ENCODE results near the gene ARSB.
"Not testable (repeated sequence)": the region's sequence is repeated elsewhere in the genome, so short reads cannot be mapped to it uniquely, and the experiment has no call there.

Gene ARSB

GRCh38 chr5:78993165-78993564 lies 8.1 kb upstream of the ARSB start:
- DNase-seq (ENCODE audit: low spot score), result no peak

GRCh38 chr5:78992146-78992545 lies 7.0 kb upstream of the ARSB start:
- DNase-seq (ENCODE audit: low spot score), result no peak

DNA sequence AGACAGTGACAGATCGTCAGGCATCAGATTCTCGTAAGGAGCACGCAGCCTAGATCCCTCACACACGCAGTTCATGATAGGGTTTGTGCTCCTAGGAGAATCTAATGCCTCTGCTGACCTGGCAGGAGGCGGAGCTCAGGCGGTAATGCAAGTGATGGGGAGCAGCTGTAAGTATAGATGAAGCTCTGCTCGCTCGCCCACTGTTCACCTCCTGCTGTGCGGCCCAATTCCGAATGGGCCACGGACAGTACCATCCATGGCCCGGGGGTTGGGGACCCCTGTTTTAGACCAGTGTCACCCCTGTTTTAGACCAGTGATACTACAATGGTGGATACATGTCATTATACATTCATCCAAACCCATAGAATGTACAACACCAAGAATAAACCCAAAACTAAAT lies 4.0 kb upstream of the ARSB start:
- DNase-seq (ENCODE audit: low spot score), result no peak

- peak; percentile 28 for DNase-seq (ENCODE audit: low spot score)
These were observed 664 bp upstream of the ARSB start for GRCh38 chr5:78985725-78986223.

DNA sequence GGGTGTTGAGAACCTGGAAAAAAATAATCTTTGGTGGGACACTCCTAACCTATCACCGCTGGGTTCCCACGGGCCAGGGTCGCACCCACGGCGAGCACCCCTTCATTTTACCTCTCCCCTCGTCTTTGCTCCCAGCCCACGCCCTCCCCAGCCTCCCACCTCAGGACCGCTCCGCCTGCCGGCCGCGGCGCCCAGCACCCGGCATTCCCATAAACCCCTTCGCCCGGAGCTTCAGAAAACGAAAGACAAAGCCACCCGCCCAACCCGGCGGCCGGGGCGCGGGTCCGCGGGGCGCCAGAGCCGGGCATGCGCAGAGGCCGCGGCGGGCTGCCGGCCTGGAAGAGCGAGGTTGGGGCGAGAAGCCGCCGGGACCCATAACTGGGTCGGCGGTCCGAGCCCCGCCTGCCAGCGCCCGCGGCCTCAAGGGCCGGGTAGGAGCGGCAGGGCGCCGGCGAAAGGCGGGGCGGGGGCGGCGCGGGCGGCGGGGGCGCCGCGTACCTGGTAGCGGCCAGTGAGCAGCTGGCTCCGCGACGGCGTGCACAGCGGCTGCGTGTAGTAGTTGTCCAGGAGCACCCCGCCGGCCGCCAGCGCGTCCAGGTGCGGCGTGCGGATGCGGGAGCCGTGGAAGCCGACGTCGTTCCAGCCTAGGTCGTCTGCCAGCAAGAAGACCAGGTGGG lies 533 bp downstream of the ARSB start:
- peak; percentile 97 for DNase-seq (ENCODE audit: low spot score)

GRCh38 chr5:78983601-78984438 lies 1.3 kb downstream of the ARSB start:
- DNase-seq (ENCODE audit: low spot score), result no peak

DNA sequence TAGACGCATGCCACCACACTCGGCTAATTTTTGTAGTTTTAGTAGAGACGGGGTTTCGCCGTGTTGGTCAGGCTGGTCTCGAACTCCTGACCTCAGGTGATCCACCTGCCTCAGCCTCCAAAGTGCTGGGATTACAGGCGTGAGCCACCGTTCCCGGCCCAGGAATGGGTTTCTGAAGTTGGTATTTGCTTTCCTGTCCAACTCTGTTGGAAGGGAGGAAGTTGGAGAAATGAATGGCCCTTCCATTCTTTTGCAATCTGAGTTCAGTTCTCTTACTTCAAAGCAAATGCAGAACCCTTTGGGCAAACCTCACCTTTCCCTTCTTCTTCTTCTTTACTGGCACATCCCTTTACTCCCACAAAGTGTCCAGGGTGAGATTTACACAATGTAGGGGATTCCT lies 1.9 kb downstream of the ARSB start:
- not testable (repeated sequence) for DNase-seq (ENCODE audit: low spot score)

DNA sequence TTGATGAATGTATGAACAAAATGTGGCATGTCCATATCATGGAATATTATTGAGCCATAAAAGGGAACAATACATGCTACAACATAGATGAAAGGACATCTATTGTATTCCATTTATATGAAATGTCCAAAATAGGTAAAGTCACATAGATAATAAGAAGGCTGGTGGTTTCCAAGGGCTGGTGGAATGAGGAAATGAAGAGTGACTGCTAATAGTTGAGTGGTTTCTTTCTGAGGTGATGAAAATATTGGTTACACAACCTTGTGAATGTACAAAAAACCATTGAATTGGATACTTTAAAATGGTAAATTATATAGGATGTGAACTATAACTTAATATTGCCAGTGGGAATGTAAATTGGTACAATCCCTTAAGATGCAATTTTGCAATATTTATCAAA lies 5.2 kb downstream of the ARSB start:
- DNase-seq (ENCODE audit: low spot score), result no peak

DNA sequence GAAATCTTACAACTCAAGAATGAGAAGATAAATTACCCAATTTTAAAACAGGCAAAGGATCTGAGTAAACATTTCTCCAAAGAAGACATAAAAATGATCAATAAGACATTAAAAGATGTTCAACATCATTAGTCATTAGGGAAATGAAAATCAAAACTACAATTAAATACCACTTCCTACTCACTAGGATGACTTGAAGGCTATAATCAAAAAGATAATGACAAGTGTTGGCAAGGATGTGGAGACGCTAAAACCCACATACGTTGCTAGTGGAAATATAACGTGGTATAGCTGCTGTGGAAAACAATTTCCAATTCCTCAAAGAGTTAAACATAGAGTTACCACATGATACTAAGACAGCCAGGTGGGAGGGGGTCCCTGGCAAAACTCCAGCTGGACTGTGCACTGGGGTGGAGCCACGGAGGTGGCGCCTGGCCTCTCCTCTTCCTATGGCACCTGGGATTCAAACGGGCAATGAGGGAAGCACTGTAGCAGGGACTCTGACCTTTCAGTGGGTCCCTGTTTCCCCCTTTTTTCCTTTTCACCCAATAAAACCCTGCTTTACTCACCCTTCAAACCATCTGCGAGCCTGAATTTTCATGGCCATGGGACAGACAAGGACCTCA lies 5.9 kb downstream of the ARSB start:
- DNase-seq (ENCODE audit: low spot score), result no peak

DNA sequence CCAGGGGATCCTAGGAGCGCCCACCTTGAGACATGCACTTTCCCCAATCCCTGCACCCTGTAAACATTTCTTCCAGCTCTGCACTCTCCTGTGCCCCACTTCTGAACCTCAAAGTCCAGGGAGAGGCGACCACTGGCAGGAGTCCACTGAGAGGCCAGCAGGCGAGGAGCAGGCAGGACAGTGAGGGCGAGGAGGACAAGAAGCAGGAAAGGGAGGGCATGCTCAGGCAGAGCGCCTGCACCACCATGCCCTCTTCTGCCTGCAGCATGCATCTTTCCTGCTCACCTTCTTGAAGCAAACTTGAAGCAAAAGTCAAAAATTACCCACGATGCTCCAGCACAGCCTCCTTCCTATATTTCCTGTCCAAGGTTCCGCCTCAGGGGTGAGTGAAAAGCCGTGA lies 10.1 kb downstream of the ARSB start:
- no peak for DNase-seq (ENCODE audit: low spot score)

DNA sequence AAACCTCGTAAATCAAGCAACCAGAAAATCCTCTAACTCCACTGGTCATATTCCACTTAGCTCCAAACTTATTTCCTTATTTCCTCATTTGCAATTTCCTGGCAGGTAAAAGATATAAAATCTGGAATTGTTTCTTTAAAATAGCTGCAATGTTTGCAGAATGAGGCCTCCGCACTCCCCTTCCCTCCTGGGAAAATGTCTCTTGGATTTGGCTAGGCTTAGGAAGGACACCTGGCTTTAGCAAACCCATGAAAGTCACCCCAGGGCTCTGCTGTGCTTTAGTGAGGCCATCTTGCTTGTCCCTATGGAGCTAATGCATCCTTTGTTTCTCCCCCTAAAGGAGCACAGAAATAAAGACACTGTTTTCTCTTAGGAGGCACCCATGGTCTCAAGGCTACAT lies 10.5 kb downstream of the ARSB start:
- DNase-seq (ENCODE audit: low spot score), result no peak

DNA sequence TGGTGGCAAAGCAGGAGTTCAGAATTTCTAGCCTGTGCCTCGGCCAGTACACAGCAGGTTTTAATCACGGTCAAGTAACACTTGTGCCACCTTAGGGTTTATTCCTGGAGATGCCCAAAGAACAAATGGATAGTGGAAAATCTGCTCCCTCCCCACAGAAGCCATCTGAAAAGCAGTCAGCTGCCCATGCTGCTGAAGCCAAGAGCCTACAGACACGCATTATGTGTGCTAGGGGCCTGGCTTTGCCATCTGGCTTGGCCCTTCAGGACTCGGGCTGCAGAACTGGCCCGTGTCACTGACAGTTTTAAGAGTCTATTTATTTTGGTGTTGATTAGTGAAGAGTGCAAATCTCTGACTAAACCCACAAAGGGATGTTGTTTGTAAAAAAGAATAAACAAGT lies 11.1 kb downstream of the ARSB start:
- no peak for DNase-seq (ENCODE audit: low spot score)

DNA sequence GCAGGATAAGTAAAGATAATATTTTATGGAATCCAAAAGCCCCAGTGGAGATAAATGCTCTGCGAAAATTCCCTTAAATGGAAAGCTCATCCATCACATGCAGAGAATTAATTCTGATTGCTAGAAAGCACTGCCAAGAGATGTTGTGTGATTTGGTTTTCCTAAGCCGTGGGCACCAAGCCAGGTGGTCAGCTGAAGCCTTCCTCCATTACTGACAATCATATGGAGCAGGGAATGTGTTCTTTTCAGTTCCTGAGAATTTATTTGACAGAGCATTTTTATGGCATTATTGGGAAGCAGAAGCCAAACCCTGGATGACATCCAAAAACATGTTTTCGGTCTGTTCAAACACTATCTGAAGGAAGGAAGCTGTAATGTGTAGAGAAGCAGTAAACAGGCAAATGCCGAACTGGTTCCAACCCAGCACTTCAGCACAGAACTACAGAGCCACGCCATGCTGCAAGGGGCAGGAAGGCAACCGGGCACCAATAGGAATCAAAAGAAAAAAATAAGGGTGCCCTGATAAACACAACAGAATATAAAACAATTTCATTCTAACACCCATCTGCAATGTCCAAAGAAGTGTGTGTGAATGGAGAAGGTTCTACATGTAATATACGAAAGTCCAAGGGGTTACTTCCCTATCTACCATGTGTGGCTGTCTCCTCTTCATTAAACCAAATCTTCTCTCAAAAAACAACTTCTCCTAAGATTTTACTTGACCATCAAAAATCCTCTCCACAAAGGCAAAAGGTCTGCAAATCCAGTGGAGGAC lies 12.3 kb downstream of the ARSB start:
- DNase-seq (ENCODE audit: low spot score), result peak; percentile 20

DNA sequence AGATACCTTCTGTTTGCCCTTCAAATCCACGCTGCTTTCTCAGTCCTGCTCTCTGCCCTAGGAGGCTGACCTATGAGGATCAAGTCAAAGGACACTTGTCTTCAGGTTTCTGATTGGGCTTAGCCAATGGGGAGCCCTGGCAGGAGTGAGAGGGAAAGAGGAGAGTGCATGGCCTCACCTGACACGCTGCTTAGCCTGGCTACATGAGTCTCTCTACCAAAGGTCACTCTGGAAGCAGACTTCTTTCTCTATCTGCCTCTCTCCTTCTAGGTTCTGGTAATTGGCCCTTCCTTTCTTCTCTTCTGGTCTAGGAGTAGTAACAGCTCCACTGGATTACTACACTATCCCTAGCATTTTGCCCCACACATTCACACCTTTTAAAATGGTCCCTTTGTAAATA lies 13.1 kb downstream of the ARSB start:
- DNase-seq (ENCODE audit: low spot score), result no peak

DNA sequence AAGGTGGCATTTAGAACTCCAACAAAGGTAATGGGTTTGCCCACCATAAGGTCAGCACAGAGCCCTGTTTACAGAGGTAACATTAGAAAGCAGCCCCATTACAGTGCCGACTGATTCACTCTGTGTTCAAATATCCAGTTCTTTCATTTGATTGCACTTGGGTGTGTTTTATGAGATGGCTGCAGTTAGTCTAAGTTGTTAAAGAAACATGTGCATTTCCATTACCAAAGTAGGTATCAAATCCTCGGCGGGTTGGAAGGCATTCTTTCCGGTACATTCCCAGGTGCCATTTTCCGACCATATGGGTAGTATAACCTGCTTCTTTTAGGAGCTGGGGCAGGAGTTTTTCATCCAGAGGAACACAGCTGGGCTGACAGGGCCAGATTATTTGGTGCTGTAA lies 16.3 kb downstream of the ARSB start:
- DNase-seq (ENCODE audit: low spot score), result no peak

- peak; percentile 50 for DNase-seq (ENCODE audit: low spot score)
These were observed 20.2 kb downstream of the ARSB start for GRCh38 chr5:78964889-78965288.

GRCh38 chr5:78961743-78962142 lies 23.4 kb downstream of the ARSB start:
- no peak for DNase-seq (ENCODE audit: low spot score)

GRCh38 chr5:78959767-78960166 lies 25.3 kb downstream of the ARSB start:
- no peak for DNase-seq (ENCODE audit: low spot score)

DNA sequence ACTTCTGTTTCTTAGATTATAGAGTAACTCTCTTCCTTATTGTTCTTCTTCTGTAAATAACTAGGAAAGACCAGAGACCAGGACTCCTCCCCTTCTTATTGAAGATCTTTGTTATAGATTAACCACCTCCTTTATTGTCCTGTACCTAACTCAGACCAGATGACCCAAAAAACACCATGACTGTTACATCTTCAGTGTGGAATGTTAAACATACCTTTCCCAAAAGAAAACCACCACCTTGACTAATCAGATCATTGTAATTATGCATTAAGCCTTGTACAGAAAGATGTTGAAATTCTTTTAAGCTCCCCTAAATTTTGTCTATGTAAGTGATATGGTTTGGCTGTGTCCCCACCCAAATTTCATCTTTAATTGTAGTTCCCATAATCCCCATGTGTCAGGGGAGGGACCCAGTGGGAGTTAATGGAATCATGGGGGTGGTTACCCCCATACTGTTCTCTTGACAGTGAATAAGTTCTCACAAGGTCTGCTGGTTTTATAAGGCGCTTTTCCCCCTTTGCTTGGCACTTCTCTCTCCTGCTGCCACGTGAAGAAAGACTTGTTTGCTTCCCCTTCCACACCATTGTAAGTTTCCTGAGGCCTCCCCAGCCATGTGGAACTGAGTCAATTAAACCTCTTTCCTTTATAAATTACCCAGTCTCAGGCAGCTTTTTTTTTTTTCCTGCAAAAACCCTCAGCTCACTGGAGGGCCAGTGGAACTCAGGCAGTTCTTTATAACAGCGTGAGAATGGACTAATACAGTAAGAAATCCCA lies 26.3 kb downstream of the ARSB start:
- no peak for DNase-seq (ENCODE audit: low spot score)

- DNase-seq (ENCODE audit: low spot score), result no peak
These were observed 28.2 kb downstream of the ARSB start for GRCh38 chr5:78956901-78957300.

DNA sequence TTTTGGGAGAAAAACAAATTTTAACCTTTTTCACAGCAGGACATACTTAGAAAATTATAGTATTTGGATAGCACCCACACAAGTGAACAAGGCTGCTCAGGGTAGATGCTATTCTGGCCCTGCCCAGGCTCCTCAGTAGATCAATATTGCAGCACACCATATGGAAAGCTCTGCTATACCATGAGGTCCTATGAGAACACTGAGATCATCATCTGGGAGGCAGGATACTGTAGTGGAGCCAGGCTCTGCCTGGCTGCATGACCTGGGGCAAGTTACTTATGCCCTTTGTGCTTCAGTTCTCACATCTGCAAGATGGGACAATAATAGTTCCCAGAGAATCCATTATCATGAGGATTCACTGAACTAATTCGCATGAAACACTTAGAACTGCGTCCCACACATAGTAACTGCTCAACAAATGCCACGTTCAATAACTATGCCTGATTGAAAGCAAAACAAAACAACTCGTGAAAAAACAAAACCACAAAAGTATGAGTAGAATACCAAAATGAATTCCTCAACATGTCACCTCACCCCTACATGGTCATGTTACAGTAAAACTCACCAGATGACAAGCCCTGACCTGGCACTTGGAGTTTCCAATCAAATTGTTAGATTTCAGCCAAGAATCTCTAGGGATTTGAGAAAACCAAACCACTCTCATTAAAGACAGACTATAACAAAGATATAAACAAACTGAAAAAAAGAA lies 31.9 kb downstream of the ARSB start:
- DNase-seq (ENCODE audit: low spot score), result peak; percentile 38
